CD4-positive, alpha-beta T cell (primary cell): Measurements from ENCODE around the gene TCP11. TPM values are rescaled to one million over a fixed set of nuclear protein-coding genes. Genes with fewer than 3 reads are reported as not detected.

ENCODE experiments used
- ATAC-seq: fragments of 200-7000 bp; cut with Tn5 transposase; one replicate; pipeline ENCODE4 v1.10.0; 2022; ENCODE audit warnings: mild to moderate bottlenecking; ENCODE audit not compliant: poor library complexity
- CTCF ChIA-PET: fragments of 350-600 bp; sonication (Branson Sonifier 250); formaldehyde crosslinking; loops from one replicate; lab custom pipeline; 2021; ENCODE audit warnings: antibody characterized with exemption, inconsistent platforms; lab: Charles Lee
- POLR2A ChIA-PET: fragments of 350-600 bp; sonication (Branson Sonifier 250); formaldehyde crosslinking; loops from one replicate; lab custom pipeline; 2021; ENCODE audit warnings: antibody characterized with exemption, inconsistent platforms; lab: Charles Lee
- DNase-seq, 14 experiments: peaks; one replicate each; pipeline ENCODE4 v3.0.0-alpha.2; 2013 to 2020; ENCODE audit warnings: mixed read lengths in 2 of 14
- H3K27ac ChIP-seq, 2 donors: one replicate each; pipeline versions ENCODE4 v1.5.1 to v1.7.0; 2013; ENCODE audit warnings: low read length in 2 of 2, low read depth in 1 of 2, mild to moderate bottlenecking in 1 of 2
- H3K27me3 ChIP-seq, 2 experiments: 1 replicate in 1 of 2; 2 replicates in 1 of 2; pipeline versions ENCODE4 v1.6.1 to v1.7.0; 2013; ENCODE audit warnings: low read length in 2 of 2, control low read depth in 1 of 2, mild to moderate bottlenecking in 1 of 2, moderate library complexity in 1 of 2; ENCODE audit not compliant: insufficient read depth in 2 of 2, control insufficient read depth in 1 of 2
- H3K36me3 ChIP-seq: one replicate; pipeline ENCODE4 v1.6.1; 2013; ENCODE audit warnings: low read length, control low read depth; ENCODE audit not compliant: insufficient read depth
- H3K4me1 ChIP-seq: one replicate; pipeline ENCODE4 v1.6.1; 2013; ENCODE audit warnings: low read length, control low read depth; ENCODE audit not compliant: insufficient read depth
- H3K4me3 ChIP-seq: one replicate; pipeline ENCODE4 v1.5.1; 2013; ENCODE audit warnings: mild to moderate bottlenecking, low read length, moderate library complexity
- H3K9me3 ChIP-seq, 2 experiments: 1 replicate in 1 of 2; 2 replicates in 1 of 2; pipeline versions ENCODE4 v1.6.1 to v1.7.0; 2013; ENCODE audit warnings: low read length in 2 of 2, mild to moderate bottlenecking in 2 of 2, control low read depth in 1 of 2, moderate library complexity in 1 of 2; ENCODE audit not compliant: control insufficient read depth in 1 of 2, insufficient read depth in 1 of 2
- H3K27ac Mint-ChIP-seq: one replicate; pipeline ENCODE4 v1.8.0; 2020; ENCODE audit warnings: mixed read lengths
- H3K27me3 Mint-ChIP-seq: one replicate; pipeline ENCODE4 v1.8.0; 2021; ENCODE audit warnings: mixed read lengths
- H3K36me3 Mint-ChIP-seq: one replicate; pipeline ENCODE4 v1.8.0; 2021; ENCODE audit warnings: low read depth, mixed read lengths
- H3K4me1 Mint-ChIP-seq: one replicate; pipeline ENCODE4 v1.8.0; 2021; ENCODE audit warnings: low read depth, mixed read lengths
- H3K4me3 Mint-ChIP-seq: one replicate; pipeline ENCODE4 v1.8.0; 2020; ENCODE audit warnings: mild to moderate bottlenecking, mixed read lengths
- H3K9me3 Mint-ChIP-seq: one replicate; pipeline ENCODE4 v1.8.0; 2020; ENCODE audit warnings: mixed read lengths
- intact Hi-C, 2 experiments: fragments of 100-400 bp; cut with DNase I in 1 of 2; cut with micrococcal nuclease in 1 of 2; formaldehyde crosslinking; loops; one replicate each; pipeline versions ENCODE4 v1.15.1 to v1.9.0; 2023 to 2025; cut with DNase I, micrococcal nuclease
- total RNA-seq, 174 experiments: library from RNA in 2 of 174; stranded (reverse) in 2 of 174; gene quantifications; one replicate each; pipeline ENCODE4 v1.2.3 and lab custom pipeline; 2021 to 2026
- TF ChIP-seq, protein P1 (sequence below): fragments of 200-600 bp; IDR thresholded peaks from one replicate; pipeline ENCODE4 v1.8.0; 2022; ENCODE audit warnings: antibody characterized with exemption, mild to moderate bottlenecking

TCP11 gene
- total RNA-seq, 2 experiments from 2014 or later, result not detected

- H3K36me3 Mint-ChIP-seq, result no peaks in the 10 kb centered on the region
- no peak overlapping the region for H3K4me3 Mint-ChIP-seq
- intact Hi-C loops, result no loop called here
- no peak overlapping the region for H3K27ac Mint-ChIP-seq
- Histone ChIP-seq H3K27me3 (peaks cover 5 to 9% of the 10 kb centered on the region in 2 experiments), H3K4me3 (no peak overlapping the region), H3K27ac (no peak overlapping the region), H3K9me3 (no peaks in the 10 kb centered on the region), H3K4me1 (no peaks in the 10 kb centered on the region), H3K36me3 (no peaks in the 10 kb centered on the region)
- DNase-seq, result no peak
- no peaks in the 10 kb centered on the region for H3K9me3 Mint-ChIP-seq
- no peak for ATAC-seq
- H3K27me3 Mint-ChIP-seq, result peaks cover 28% of the 10 kb centered on the region
- ChIA-PET CTCF (no interaction called here), POLR2A (no interaction called here)
- TF ChIP-seq, protein P1, sequence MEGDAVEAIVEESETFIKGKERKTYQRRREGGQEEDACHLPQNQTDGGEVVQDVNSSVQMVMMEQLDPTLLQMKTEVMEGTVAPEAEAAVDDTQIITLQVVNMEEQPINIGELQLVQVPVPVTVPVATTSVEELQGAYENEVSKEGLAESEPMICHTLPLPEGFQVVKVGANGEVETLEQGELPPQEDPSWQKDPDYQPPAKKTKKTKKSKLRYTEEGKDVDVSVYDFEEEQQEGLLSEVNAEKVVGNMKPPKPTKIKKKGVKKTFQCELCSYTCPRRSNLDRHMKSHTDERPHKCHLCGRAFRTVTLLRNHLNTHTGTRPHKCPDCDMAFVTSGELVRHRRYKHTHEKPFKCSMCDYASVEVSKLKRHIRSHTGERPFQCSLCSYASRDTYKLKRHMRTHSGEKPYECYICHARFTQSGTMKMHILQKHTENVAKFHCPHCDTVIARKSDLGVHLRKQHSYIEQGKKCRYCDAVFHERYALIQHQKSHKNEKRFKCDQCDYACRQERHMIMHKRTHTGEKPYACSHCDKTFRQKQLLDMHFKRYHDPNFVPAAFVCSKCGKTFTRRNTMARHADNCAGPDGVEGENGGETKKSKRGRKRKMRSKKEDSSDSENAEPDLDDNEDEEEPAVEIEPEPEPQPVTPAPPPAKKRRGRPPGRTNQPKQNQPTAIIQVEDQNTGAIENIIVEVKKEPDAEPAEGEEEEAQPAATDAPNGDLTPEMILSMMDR, result no peak
- H3K4me1 Mint-ChIP-seq, result no peaks in the 10 kb centered on the region
Measured at GRCh38 chr6:35160642-35161041, 19.5 kb upstream of the TCP11 start.

DNA sequence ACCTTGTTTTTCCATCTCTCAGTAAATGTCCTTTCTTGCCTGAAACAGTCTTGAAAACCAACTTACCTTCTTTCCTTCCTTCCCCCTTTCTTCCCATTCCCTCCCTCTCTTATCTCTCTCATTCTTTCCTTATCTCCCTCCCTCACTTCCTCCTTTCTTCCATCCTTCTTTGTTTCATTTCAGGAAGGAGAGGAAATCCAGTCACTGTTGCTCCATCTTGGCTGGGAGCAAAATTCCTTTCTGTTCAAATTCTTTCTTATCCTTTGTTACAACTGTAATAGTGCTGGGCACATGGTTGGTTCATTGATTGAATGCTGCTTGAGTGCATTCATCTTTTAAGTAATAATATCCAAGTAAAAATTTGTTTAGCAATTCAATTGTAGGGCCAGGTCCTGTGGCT lies 17.4 kb upstream of the TCP11 start:
- Mint-ChIP-seq H3K27ac (no peak overlapping the region), H3K4me3 (no peak overlapping the region), H3K4me1 (no peaks in the 10 kb centered on the region), H3K9me3 (no peaks in the 10 kb centered on the region), H3K27me3 (peaks cover 18% of the 10 kb centered on the region), H3K36me3 (no peaks in the 10 kb centered on the region)
- Histone ChIP-seq H3K9me3 (no peaks in the 10 kb centered on the region), H3K36me3 (no peaks in the 10 kb centered on the region), H3K4me3 (no peak overlapping the region), H3K4me1 (no peaks in the 10 kb centered on the region), H3K27ac (no peak overlapping the region), H3K27me3 (peaks cover 5 to 9% of the 10 kb centered on the region in 2 experiments)
- TF ChIP-seq, protein P1, result no peak
- ATAC-seq (no peak), DNase-seq (no peak)
- intact Hi-C loops, result no loop called here
- ChIA-PET POLR2A (no interaction called here), CTCF (no interaction called here)

GRCh38 chr6:35154947-35155346 lies 13.8 kb upstream of the TCP11 start:
- no peak overlapping the region for H3K4me3 ChIP-seq
- CTCF ChIA-PET, result interaction anchor here (1.8 kb wide), 1 partner anchor 15 kb away, joined by 8 read pairs; no protein-coding TSS in a partner anchor

More at GRCh38 chr6:35154947-35155346, 13.8 kb upstream of the TCP11 start:
- DNase-seq (no peak), ATAC-seq (no peak)
- H3K9me3 Mint-ChIP-seq, result no peaks in the 10 kb centered on the region
- H3K27ac Mint-ChIP-seq, result no peak overlapping the region
- POLR2A ChIA-PET, result no interaction called here
- H3K36me3 Mint-ChIP-seq, result no peaks in the 10 kb centered on the region
- H3K27me3 Mint-ChIP-seq, result peaks cover 7% of the 10 kb centered on the region
- no peaks in the 10 kb centered on the region for H3K36me3 ChIP-seq
- TF ChIP-seq, protein P1, result no peak
- H3K27me3 ChIP-seq, result no peaks in the 10 kb centered on the region
- no peak overlapping the region for H3K4me3 Mint-ChIP-seq
- H3K4me1 Mint-ChIP-seq, result no peaks in the 10 kb centered on the region
- intact Hi-C loops, result no loop called here
- H3K9me3 ChIP-seq, result no peaks in the 10 kb centered on the region
- no peaks in the 10 kb centered on the region for H3K4me1 ChIP-seq
- no peak overlapping the region for H3K27ac ChIP-seq
